GM18951 (cell line): ENCODE results near the gene SLA2.

Experiments
- POLR2A ChIP-seq: IDR thresholded peaks from 4 replicates; pipeline ENCODE4 v1.6.1; 2011; ENCODE audit warnings: mild to moderate bottlenecking; ENCODE audit not compliant: insufficient read length, insufficient read depth; ENCODE audit errors: extremely low read depth
- in situ Hi-C: fragments of 300-500 bp; cut with MboI; formaldehyde crosslinking; loops from one replicate; pipeline ENCODE4 v1.12.0; 2022; ENCODE audit warnings: low sequenced_read_pairs, mixed read lengths, inconsistent platforms; ENCODE audit not compliant: unreplicated experiment

The SLA2 gene

DNA sequence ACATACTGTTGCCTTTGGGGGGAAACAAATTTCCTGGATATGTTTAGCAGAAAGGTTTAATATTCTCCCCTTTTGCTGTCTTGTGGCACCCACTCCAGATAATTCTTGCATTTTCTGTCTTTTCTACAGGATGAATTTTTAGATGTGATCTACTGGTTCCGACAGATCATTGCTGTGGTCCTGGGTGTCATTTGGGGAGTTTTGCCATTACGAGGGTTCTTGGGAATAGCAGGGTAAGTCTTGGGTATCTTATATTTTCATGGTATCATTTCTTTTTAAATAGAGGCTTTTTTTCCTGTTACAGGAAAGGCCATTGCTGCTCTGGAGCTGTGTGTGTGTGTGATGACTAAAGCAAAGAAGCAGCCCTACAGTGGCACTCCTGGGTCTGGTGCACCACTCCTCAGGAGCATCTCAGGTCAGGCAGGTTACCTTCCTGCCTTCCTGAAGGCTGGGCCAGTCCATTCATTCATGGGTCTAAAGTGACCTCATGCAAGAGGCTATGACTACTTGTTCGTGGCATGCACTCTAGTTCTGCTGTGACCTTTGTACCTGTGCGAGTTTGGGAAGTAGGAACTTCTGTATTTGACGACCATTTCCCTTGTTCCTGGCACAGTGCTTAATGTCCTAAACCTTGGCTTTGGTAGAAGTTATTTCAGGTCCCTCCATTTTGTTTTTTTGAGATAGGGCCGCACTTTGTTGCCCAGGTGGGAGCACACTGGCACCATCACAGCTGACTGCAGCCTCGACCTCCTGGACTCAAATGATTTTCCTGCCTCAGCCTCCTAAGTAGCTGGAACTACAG is 38.2 kb downstream of the SLA2 start:
- TF ChIP-seq POLR2A = no peak
- in situ Hi-C loops = loop anchor here (25.0 kb wide), 1 partner anchor 280 kb away; the partner anchor contains the start of gene TLDC2

DNA sequence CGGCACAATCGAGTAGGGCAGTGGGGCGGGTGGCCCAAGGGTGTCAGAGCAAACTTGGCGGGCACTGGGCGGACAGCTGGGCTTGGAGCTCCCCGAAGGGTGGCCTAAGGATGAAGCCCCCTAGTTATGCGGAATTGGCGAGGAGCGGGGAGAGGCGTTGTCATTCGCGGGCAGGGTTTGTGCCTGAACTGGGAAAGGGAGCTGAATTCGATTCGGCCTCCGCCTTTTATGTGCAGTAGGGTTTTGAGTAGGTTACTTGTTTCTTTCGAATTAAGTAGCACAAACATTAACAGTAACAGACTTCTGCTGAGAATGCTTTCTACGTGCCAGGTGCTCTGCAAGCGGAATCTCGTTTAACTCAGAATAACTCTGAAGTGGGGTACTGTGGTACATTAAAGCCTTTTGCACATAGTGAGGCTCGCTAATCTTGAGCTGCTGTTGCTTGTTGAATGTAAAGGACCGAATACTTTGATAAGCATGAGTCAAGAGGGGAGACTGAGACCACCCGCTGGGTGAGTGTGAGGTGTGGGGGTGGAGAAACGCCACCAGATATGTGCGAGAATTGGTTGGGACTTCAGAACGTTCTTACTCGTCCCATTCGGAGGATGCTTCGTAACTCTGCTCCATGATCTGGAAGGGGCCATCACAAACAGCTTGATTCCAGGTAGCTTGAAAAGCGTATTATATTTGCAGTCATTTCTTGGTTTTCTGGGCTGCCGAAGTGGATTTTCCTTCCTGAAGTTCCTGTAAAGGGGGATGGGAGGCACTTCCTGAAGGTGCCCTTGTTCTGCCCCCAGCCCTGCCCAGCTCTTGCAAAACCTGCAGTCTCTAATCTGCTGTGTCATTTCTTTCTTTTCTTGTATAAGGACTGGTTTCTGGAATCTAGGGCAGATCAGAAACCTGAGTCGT is 39.6 kb downstream of the SLA2 start:
- no peak for TF ChIP-seq POLR2A
- in situ Hi-C loops = loop anchor here (25.0 kb wide), 1 partner anchor 281 kb away; the partner anchor contains the start of gene TLDC2

DNA sequence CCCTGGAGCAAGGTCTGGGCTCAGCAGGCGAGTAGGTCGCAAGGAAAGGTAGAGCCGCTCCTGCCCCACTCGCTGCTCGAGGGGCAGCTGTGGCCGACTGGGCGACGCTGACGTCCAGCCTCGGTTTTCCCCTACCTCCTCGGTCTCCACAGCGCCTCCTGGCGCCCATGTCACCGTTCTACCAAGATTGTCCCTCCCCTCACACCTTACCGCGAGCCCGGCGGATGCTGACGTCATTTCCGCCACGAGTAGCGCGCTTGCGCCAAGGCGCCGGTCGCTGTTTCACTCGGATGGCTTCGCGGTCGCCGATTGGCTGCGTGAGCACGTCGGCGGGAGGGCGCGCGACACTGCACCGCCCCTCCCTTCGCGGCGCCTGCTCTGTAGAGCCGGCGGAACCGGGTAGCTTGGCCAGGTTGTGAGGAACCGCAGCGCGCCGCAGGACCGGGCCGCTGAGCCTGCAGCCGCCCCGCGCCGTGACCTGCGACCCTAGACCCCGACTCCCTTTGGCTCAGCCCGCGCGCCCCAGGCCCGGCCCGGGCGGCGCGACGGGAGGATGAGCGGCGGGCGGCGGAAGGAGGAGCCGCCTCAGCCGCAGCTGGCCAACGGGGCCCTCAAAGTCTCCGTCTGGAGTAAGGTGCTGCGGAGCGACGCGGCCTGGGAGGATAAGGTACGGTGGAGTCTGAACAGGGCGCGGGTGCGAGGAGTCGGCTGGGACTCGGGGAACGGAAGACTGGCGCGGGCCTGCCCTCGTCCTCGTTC is 40.4 kb downstream of the SLA2 start, which contains the start of gene RAB5IF:
Gene RAB5IF (plus strand): TSS at position 381 of the 759 bp plus-strand sequence. CDS start 173 bp downstream, at position 554.
- in situ Hi-C loops = loop anchor here (25.0 kb wide), 1 partner anchor 282 kb away; the partner anchor contains the start of gene TLDC2
- peak; percentile 89 for TF ChIP-seq POLR2A

DNA sequence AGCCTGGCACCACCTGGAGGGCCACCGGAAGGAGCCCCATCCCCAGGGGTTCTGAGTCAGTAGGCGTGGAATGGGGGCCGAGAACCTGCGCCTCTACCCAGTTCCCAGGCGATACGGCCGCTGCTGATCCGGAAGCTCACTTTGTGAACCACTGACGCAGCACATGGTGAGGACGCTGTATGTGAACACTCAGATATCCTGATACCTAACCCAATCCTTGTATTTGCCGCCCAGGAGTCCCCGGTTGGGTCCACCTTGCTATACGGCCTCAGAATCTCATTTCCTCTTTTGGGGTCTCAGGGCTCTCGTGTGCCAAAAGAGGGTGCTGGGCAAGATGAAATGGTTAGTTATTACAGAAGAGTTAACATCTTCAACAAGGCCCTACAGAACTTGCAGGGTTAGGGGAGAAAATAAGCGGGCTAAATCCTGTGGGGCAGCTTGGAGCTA is 41.0 kb downstream of the SLA2 start:
- no peak for TF ChIP-seq POLR2A
- in situ Hi-C loops = loop anchor here (25.0 kb wide), 1 partner anchor 282 kb away; the partner anchor contains the start of gene TLDC2

DNA sequence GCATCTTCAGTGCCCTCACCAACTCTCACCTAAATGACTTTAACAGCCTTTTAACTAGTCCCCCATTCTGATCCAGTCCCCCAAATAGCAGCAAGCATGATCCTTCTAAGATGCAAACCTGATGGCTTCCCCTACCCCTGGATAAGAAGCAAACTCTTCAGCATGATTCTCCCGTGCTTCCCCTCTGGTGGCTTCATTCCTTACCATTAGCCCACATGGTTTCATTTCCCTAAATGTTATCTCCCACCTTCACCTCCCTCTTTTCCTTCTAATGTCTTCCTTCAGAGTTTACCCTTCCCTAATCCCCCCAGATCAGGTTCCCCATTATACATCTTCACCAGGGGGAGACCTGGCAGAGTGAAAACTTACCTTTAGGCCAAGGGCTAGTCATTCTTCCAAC is 44.5 kb downstream of the SLA2 start:
- in situ Hi-C loops = loop anchor here (25.0 kb wide), 1 partner anchor 286 kb away; the partner anchor contains the start of gene TLDC2
- no peak for TF ChIP-seq POLR2A

DNA sequence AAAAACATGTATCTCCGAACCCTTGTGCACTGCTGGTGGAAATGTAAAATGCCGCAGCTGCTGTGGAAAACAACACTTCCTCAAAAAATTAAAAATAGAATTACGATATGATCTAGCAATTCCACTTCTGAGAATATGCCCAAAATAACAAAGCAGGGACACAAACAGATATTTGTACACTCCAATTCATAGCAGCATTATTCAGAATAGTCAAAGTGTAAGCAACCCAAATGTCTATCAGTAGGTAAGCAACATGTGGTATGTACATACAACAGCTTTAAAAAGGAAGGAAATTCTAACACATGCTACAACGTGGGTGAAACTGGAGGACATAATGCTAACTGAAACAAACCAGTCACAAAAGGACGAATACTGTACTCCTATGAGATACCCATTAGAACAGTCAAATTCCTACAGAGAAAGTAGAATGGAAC is 46.1 kb downstream of the SLA2 start:
- in situ Hi-C loops = loop anchor here (25.0 kb wide), 1 partner anchor 287 kb away; the partner anchor contains the start of gene TLDC2
- no peak for TF ChIP-seq POLR2A

DNA sequence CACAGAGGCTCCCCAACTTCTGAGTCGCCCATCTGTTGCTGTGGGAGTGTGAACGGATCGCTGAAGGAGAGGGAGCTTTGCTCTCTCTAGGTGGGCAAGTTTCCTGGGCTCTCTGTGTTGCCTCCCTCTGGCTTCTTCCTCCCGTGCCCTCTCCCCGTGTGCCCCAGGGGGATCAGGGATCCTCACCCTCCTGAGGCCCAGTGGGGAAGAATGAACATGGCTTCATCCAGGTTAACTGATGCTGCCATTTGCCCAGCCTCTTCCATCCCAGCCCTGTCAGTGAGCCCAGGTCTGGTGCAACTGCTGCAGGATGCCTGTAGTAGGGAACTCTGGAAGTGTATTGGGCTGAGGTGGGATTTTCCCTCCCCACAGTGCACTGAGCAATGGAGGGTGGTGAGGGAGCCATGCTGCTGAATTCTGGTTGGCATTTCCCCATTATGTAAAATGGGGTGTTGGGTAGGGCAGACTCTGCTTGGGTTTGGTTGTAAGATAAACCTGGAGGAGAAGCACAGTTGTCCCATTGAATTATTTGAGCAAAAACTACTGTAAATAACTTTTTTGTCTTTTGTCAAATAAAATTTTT is 52.6 kb downstream of the SLA2 start:
- in situ Hi-C loops = no loop called here
- TF ChIP-seq POLR2A = no peak

DNA sequence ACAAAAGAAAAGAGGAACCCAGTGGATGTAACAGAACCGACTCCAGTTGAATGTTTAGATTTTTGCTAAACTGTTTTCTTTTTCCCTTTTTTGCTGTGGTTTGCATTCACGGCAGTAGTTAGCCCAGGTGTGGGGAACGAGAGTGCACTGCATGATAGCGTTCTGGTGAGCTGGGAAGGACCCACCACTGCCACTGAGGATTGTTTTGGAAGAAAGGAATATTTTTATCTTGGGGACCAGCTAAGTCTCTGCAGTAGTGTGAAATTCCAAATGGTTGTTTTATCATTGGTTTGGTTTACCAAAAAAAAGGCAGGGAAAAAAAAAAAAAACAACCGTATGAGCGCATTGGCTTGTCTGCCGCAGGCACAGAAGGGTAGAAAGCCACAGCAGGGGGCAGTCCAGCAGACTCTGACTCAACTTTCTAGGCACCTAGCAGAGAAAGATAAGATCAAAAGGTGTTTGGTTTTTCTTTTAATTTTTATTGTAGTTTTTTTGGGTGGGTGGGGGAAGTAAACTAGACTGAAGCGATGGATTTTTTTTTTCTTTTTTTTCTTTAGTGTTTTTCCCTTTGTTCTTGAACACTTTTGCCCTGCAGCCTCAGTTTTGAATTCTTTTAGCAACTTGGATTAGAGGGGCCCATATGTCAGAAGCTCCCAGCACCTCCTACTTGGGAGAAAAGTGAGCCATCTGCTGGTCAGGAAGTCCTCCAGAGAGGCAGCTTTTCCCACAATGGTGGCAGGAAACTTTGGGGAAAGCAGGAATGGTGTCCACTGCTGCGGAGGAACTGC is 53.9 kb downstream of the SLA2 start:
- in situ Hi-C loops = no loop called here
- no peak for TF ChIP-seq POLR2A

DNA sequence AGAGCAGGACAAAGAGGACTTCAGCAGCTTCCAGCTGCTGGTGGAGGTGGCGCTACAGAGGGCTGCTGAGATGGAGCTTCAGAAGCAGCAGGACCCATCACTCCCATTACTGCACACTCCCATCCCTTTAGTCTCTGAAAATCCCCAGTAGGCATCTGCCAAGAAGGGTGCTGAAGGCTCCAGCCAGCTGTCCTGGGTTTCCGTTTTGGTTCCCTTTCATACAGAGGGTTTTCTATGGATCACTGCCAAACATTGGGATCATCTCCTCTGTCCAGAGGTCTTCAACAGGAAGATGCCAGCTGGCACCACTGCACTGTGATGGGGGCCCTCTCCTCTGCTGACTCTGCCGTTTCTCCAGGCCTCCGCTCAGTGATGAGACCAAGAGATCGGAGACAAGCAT is 54.7 kb downstream of the SLA2 start:
- in situ Hi-C loops = no loop called here
- no peak for TF ChIP-seq POLR2A

DNA sequence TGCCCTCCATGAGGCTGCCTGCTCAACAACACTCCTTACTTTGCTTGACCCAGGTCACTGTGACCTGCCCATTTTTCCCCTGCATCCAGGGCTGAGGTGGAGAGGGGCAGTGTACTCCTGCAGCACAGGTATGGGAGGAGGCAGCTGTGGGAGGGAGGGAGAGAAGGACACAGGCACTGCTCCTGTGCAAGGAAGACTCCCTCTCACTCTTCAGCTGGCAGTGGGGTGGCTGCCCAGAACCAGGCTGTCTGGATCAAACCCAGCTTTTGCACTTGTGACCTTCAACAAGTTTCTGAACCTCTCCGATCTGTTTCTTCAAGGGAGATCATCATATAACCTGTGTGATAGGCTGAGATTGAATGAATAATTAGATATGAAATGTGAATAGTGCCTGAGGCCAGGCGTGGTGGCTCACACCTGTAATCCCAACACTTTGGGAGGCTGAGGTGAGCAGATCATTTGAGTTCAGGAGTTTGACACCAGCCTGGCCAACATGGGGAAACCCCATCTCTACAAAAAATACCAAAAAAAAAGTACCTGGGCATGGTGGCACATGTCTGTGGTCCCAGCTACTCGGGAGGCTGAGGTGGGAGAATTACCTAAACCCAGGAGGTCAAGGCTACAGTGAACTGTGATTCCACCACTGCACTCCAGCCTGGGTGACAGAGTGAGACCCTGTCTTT is 58.5 kb downstream of the SLA2 start:
- in situ Hi-C loops = no loop called here
- TF ChIP-seq POLR2A = no peak
